A673 (cell line): ENCODE measurements around the gene GLI3. TPM values are rescaled to one million over a fixed set of nuclear protein-coding genes. Genes with fewer than 3 reads are reported as not detected.
A peak's percentile ranks its signal among the peaks of the same experiment; 100 is the strongest.

Source experiments
- BruUV-seq: library from RNA; stranded (reverse); fragments of 400-500 nt; replicated peaks from 2 replicates; lab custom pipeline; 2021; lab: Mats Ljungman, UMichigan
- CTCF ChIA-PET: fragments of 300-600 bp; sonication (Branson Sonifier 250); formaldehyde crosslinking; loops from one replicate; lab custom pipeline; 2022; ENCODE audit warnings: antibody characterized with exemption; lab: Charles Lee
- POLR2A ChIA-PET: fragments of 300-600 bp; sonication (Branson Sonifier 250); formaldehyde crosslinking; loops from one replicate; lab custom pipeline; 2022; ENCODE audit warnings: antibody characterized with exemption; ENCODE audit not compliant: low non-redundant PET; lab: Charles Lee
- DNase-seq: peaks from one replicate; pipeline ENCODE4 v3.0.0-alpha.2; 2015; ENCODE audit warnings: low spot score
- H3K27ac ChIP-seq: fragments of 200-600 bp; sonication (generic); 2 replicates; pipeline ENCODE4 v1.5.1; 2016; ENCODE audit warnings: mixed run types, low read depth, mild to moderate bottlenecking, mixed read lengths, antibody characterized with exemption, low read length; ENCODE audit not compliant: poor library complexity, severe bottlenecking
- H3K27me3 ChIP-seq: fragments of 200-600 bp; sonication (generic); replicated peaks from 2 replicates; pipeline ENCODE4 v1.6.1; 2017; ENCODE audit warnings: mixed run types, low read depth, mild to moderate bottlenecking, mixed read lengths, antibody characterized with exemption, low read length; ENCODE audit not compliant: insufficient read depth, poor library complexity
- H3K36me3 ChIP-seq: fragments of 200-600 bp; sonication (generic); 2 replicates; pipeline ENCODE4 v1.6.1; 2016; ENCODE audit warnings: mixed run types, mild to moderate bottlenecking, mixed read lengths, antibody characterized with exemption, low read length; ENCODE audit not compliant: insufficient read depth, poor library complexity, severe bottlenecking
- H3K4me1 ChIP-seq: fragments of 200-600 bp; sonication (generic); 2 replicates; pipeline ENCODE4 v1.6.1; 2017; ENCODE audit warnings: mixed run types, mild to moderate bottlenecking, mixed read lengths, antibody characterized with exemption, low read length; ENCODE audit not compliant: insufficient read depth, poor library complexity, severe bottlenecking
- H3K4me3 ChIP-seq: fragments of 200-600 bp; sonication (generic); 2 replicates; pipeline ENCODE4 v1.5.1; 2016; ENCODE audit warnings: low read depth, mixed run types, mild to moderate bottlenecking, mixed read lengths, low read length; ENCODE audit not compliant: poor library complexity, severe bottlenecking
- H3K9me3 ChIP-seq: fragments of 200-600 bp; sonication (generic); 2 replicates; pipeline ENCODE4 v1.6.1; 2016; ENCODE audit warnings: mixed run types, low read depth, mild to moderate bottlenecking, mixed read lengths, antibody characterized with exemption, low read length; ENCODE audit not compliant: poor library complexity, severe bottlenecking
- CTCF ChIP-seq: fragments of 300-800, 200-600 bp; sonication (generic); conservative IDR thresholded peaks from 2 replicates; pipeline ENCODE4 v1.5.1; 2017; ENCODE audit warnings: low read depth, mild to moderate bottlenecking, antibody characterized with exemption, low read length, moderate library complexity, mixed read lengths
- EZH2 ChIP-seq: fragments of 200-600 bp; sonication (generic); IDR thresholded peaks from 2 replicates; pipeline ENCODE4 v1.6.1; 2017; ENCODE audit warnings: borderline replicate concordance, low read depth, mild to moderate bottlenecking, mixed read lengths, antibody characterized with exemption, low read length; ENCODE audit not compliant: poor library complexity, severe bottlenecking
- intact Hi-C: fragments of 100-400 bp; cut with micrococcal nuclease; formaldehyde crosslinking; loops from one replicate; pipeline ENCODE4 v1.10.0; 2022; ENCODE audit not compliant: unreplicated experiment
- total RNA-seq: library from RNA; stranded (reverse); gene quantifications from 2 replicates; pipeline ENCODE4 v1.2.3, GENCODE V29; 2021

Gene GLI3
- total RNA-seq, 1 experiment from 2014 or later = 52.6 TPM

- H3K27me3 ChIP-seq = no peaks in the 10 kb centered on the region
- intact Hi-C loops = no loop called here
- POLR2A ChIA-PET = no interaction called here
- peaks cover 59% of the 10 kb centered on the region for H3K4me1 ChIP-seq
- H3K9me3 ChIP-seq = no peaks in the 10 kb centered on the region
- no peaks in the 10 kb centered on the region for H3K36me3 ChIP-seq
- no peak for DNase-seq
- H3K4me3 ChIP-seq = no peak overlapping the region
- BruUV-seq = no TSS peak
- peak overlapping the region; percentile 25 for H3K27ac ChIP-seq
- CTCF ChIA-PET = no interaction called here
- TF ChIP-seq CTCF (no peak), EZH2 (no peak)
These were observed 84.4 kb downstream of the GLI3 start for GRCh38 chr7:42152329-42153205.

DNA sequence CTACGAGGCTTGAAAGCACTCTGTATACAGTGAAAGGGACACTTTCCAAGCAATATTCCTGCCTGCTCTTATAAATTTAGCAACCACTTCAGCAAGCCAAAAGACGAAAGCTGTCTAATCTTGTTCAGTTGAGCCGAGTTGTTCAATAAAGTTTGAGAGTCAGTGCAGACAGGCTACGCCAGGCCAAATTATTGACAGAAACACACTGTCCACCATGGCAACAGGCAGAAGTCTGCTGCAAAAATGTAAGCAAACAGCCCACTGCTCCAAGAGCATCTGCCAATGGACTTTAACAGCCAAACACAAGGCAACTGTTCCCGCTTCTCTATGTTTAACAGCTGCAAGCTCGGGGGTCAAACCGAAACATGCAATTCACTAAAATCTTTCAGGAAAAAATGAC lies 85.7 kb downstream of the GLI3 start:
- TF ChIP-seq CTCF (no peak), EZH2 (no peak)
- no peak for DNase-seq
- H3K4me1 ChIP-seq = peaks cover 47% of the 10 kb centered on the region
- H3K4me3 ChIP-seq = no peak overlapping the region
- CTCF ChIA-PET = no interaction called here
- H3K27ac ChIP-seq = no peak overlapping the region
- H3K9me3 ChIP-seq = no peaks in the 10 kb centered on the region
- no TSS peak for BruUV-seq
- no peaks in the 10 kb centered on the region for H3K27me3 ChIP-seq
- intact Hi-C loops = no loop called here
- POLR2A ChIA-PET = interaction anchor here (0.5 kb wide), 1 partner anchor 568 kb away, joined by 5 read pairs; no protein-coding TSS in a partner anchor
- H3K36me3 ChIP-seq = no peaks in the 10 kb centered on the region

DNA sequence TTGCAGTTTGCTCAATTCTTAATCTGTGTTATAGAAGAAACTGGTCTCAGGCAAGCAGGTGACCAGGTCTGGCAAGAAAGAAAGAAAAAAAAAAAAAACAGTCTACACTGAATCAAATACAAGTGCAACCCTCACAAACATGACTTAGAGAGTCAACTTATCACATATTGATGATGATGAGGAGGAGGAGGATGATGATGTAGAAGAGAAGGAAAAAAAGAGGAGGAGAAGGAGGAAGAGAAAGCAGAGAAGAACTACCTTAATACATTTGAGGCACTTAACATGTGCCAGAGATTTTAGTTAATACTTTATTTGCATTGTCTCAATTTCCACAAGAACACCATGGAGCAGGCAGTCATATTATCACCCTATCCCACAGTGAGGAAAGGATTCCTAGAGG lies 91.5 kb downstream of the GLI3 start:
- TF ChIP-seq CTCF (no peak), EZH2 (no peak)
- intact Hi-C loops = no loop called here
- Histone ChIP-seq H3K4me1 (peaks cover 28% of the 10 kb centered on the region), H3K27me3 (no peaks in the 10 kb centered on the region), H3K27ac (peak overlapping the region; percentile 70), H3K4me3 (no peak overlapping the region), H3K36me3 (no peaks in the 10 kb centered on the region), H3K9me3 (no peaks in the 10 kb centered on the region)
- ChIA-PET POLR2A (no interaction called here), CTCF (no interaction called here)
- DNase-seq = no peak
- BruUV-seq = no TSS peak
